ENCODE results near the gene IL18RAP.

IL18RAP gene

GRCh38 chr2:102421890-102422759, 835 bp upstream of the IL18RAP start:
- DNase-seq (ENCODE audit: low read depth) = no peak

DNA sequence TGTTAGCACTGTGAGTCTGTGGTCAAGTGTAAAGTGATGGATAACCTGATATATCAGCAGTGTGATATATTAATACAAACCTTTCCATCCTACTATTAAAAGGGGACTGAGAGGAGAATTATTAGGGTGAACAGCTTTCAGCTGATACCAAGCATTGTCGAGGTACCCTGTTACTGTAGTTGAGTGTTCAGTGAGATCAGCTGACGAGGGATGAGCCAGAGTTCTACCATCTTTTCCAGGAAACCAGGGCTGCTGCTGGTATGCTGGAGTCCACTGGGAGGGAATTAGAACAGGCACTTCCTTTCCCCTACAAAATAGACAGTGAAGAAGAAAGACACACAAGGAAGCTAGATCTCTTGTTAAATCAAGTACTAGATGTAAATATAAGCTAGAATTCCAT, 408 bp downstream of the IL18RAP start:
- DNase-seq (ENCODE audit: low read depth) = no peak

GRCh38 chr2:102424754-102425153, 1.8 kb downstream of the IL18RAP start:
- DNase-seq (ENCODE audit: low read depth) = no peak

DNA sequence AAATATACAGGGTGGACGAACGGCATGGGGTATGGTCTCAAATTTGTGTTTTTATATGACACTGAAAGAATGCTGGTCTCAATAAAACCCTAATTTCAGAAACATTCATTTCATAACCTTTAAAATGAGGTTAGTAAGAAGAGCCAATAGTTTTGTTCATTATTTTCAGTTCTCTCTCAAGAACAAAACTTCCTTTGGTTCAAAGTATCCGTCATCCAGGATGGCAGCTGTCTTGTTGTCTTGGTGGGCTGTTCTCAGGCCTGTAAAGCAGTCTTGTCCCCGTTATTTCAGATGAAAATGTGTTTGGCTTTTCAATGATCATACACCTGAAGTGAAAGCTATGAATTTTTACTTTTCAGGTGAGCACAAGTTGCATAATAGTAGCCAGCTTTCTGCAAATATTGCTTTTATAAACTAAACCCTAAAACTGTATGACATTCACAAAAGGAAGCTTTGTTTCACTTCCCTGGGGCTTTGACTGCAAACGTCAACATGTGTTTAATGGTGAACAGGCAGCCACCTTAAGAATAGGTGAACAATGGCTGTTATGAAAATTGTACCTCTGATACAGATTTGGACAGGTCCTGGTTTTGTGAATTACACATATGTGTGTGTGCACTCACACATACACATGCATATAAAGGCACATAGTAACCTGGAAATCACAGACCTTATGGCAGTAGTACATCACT, 2.6 kb downstream of the IL18RAP start:
- no peak for DNase-seq (ENCODE audit: low read depth)

GRCh38 chr2:102427249-102427648, 4.3 kb downstream of the IL18RAP start:
- no peak for DNase-seq (ENCODE audit: low read depth)

DNA sequence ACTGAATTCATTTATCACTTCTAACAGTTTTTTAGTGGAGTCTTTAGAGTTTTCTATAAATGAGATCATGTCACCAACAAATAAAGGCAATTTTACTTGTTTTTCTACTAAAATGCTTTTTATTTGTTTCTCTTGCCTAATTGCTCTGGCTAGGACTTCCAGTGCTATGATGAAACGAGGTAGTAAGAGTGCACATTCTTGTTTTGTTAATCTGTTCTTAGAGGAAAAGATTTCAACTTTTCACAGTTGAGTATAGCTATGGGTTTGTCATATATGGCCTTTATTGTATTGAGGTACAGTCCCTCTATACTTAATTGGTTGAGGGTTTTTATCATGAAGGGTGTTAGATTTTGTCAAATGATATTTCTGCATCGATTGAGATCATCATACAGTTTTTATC, 5.6 kb downstream of the IL18RAP start:
- no peak for DNase-seq (ENCODE audit: low read depth)

- DNase-seq (ENCODE audit: low read depth) = no peak
Observed at GRCh38 chr2:102432386-102432785, 9.4 kb downstream of the IL18RAP start.

DNA sequence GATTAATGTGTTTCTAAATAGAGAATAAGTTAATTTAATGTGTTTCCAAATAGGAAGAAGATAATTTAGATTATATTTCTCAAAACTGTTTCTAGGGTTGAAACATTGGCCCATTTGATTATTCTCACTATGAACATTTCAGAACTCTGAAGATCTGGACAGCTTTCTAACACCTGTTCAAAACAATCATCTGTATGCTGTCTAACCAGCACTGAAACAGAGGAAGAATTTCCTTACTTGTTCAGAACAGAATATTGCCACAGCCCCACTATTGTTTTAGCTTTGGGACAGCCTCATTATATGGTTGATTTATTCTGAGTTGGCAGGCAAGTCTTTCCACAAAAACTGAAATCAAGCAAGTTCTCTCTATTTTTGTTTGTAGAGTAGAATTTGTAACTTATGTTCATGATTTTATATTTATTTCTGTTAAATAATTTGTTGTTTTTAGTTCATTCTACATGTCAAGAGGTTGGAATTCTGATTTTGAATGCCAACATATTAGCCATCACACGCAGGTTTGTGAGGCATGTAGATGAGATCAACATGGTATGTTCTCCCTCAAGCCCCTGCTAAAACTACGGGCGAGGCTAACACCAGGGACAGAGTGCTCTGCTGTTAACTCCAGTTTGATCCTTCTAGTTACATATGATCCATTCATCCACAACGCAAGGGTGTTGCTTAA, 11.2 kb downstream of the IL18RAP start:
- no peak for DNase-seq (ENCODE audit: low read depth)

GRCh38 chr2:102434655-102435381, 11.9 kb downstream of the IL18RAP start:
- no peak for DNase-seq (ENCODE audit: low read depth)

DNA sequence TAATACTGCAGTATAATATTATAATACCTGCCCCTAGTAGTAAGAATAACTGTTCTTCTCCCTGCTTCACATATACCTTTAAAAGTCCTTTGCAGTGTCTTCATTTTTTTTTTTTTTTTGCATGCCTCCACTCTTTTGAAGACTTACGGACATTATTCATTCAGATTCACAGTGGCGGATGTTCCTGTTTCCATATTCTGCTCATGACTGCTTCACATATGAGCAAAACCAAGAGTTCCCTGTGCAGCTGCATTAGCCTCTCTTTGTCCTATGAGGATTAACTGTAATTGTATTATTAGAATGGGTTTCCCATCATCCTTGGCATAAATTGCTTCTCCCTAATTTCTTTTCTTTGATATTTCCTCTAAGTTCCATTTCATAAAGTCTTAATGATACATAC, 12.8 kb downstream of the IL18RAP start:
- DNase-seq (ENCODE audit: low read depth) = no peak

GRCh38 chr2:102436323-102436722, 13.4 kb downstream of the IL18RAP start:
- no peak for DNase-seq (ENCODE audit: low read depth)

- DNase-seq (ENCODE audit: low read depth) = no peak
Observed at GRCh38 chr2:102437122-102437521, 14.2 kb downstream of the IL18RAP start.

GRCh38 chr2:102438111-102438510, 15.2 kb downstream of the IL18RAP start:
- DNase-seq (ENCODE audit: low read depth) = no peak

- DNase-seq (ENCODE audit: low read depth) = no peak
Observed at GRCh38 chr2:102438578-102438977, 15.6 kb downstream of the IL18RAP start.

GRCh38 chr2:102439065-102439695, 16.2 kb downstream of the IL18RAP start:
- no peak for DNase-seq (ENCODE audit: low read depth)

GRCh38 chr2:102442967-102443828, 20.2 kb downstream of the IL18RAP start:
- peak; percentile 6 for DNase-seq (ENCODE audit: low read depth)

DNA sequence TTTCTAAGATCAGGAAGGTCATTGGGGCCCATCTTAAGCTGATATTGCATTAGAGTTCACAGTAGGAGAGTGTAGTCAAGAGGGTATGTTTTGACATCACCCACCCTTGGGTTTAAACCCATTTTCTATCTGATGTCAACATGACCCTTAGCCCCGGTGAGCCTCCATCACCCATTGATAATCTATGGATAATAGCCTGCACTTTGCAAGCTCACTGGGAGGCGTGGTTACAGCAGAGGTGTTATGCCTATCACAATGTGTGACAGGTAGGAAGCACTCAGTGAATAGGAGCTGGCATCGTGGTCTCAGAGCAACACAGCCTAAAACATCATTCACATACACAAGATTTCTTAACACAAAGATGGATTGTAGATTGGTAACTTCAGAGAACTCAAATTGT, 21.3 kb downstream of the IL18RAP start:
- no peak for DNase-seq (ENCODE audit: low read depth)

GRCh38 chr2:102446936-102447335, 24.0 kb downstream of the IL18RAP start:
- no peak for DNase-seq (ENCODE audit: low read depth)

- peak; percentile 44 for DNase-seq (ENCODE audit: low read depth)
Observed at GRCh38 chr2:102449370-102449974, 26.5 kb downstream of the IL18RAP start.

DNA sequence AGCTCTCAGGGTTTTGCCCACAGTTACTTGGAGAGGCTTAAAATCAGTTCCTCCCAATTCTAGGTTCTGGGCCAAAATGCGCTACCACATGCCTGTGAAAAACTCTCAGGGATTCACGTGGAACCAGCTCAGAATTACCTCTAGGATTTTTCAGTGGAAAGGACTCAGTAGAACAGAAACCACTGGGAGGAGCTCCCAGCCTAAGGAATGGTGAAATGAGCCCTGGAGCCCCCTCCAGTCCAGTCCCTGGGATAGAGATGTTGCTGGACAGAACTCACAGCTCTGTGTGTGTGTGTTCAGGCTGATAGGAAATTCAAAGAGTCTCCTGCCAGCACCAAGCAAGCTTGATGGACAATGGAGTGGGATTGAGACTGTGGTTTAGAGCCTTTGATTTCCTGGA, 29.0 kb downstream of the IL18RAP start:
- no peak for DNase-seq (ENCODE audit: low read depth)

Measured in activated T-cell treated with anti-CD3 and anti-CD28 coated beads for 1 hour (primary cell).